H1 (cell line): ENCODE measurements around the gene TTC27. TPM values are rescaled to one million over a fixed set of nuclear protein-coding genes. Genes with fewer than 3 reads are reported as not detected.

Experiments used
- CTCF ChIA-PET: fragments of 300-600 bp; sonication (Branson Sonifier 250); formaldehyde crosslinking; loops from one replicate; lab custom pipeline; 2021; ENCODE audit not compliant: partially characterized antibody; lab: Charles Lee
- POLR2A ChIA-PET: fragments of 300-600 bp; sonication (Branson Sonifier 250); formaldehyde crosslinking; loops from one replicate; lab custom pipeline; 2021; ENCODE audit warnings: inconsistent platforms; ENCODE audit not compliant: partially characterized antibody; lab: Charles Lee
- DNase-seq, 2 experiments: peaks; one replicate each; pipeline versions ENCODE4 v3.0.0 to v3.0.0-alpha.2; 2010 to 2022; ENCODE audit warnings: low spot score in 2 of 2, low read depth in 1 of 2, mixed read lengths in 1 of 2
- FAIRE-seq: peaks from 2 replicates; lab custom pipeline; 2011; peaks lifted over from hg19 to GRCh38; lab: Jason Lieb, UNC
- H2AFZ ChIP-seq: 2 replicates; pipeline ENCODE4 v1.8.1; 2012; ENCODE audit warnings: low read length, inconsistent platforms
- H2AK5ac ChIP-seq: 2 replicates; pipeline ENCODE4 v1.6.1; 2013; ENCODE audit warnings: low read depth, low read length
- H2BK120ac ChIP-seq: replicated peaks from 2 replicates; pipeline ENCODE3; 2013; ENCODE audit warnings: low read depth, low read length, inconsistent platforms
- H2BK12ac ChIP-seq: 2 replicates; pipeline ENCODE4 v1.6.1; 2013; ENCODE audit warnings: low read depth, low read length
- H2BK15ac ChIP-seq: 2 replicates; pipeline ENCODE4 v1.6.1; 2013; ENCODE audit warnings: low read length
- H2BK20ac ChIP-seq: 2 replicates; pipeline ENCODE4 v1.6.1; 2013; ENCODE audit warnings: low read length
- H2BK5ac ChIP-seq: 2 replicates; pipeline ENCODE4 v1.6.1; 2013; ENCODE audit warnings: low read depth, low read length
- H3K14ac ChIP-seq: 2 replicates; pipeline ENCODE4 v1.6.1; 2013; ENCODE audit warnings: inconsistent platforms; ENCODE audit not compliant: insufficient read length
- H3K18ac ChIP-seq: 2 replicates; pipeline ENCODE4 v1.6.1; 2013; ENCODE audit warnings: low read length; ENCODE audit errors: extremely low read depth
- H3K23ac ChIP-seq: 2 replicates; pipeline ENCODE4 v1.6.1; 2013; ENCODE audit warnings: inconsistent platforms; ENCODE audit not compliant: insufficient read length
- H3K23me2 ChIP-seq: 2 replicates; pipeline ENCODE4 v1.6.1; 2013; ENCODE audit warnings: low read depth, low read length
- H3K27ac ChIP-seq: 2 replicates; pipeline ENCODE4 v1.6.1; 2011; ENCODE audit warnings: low read depth, low read length, inconsistent platforms
- H3K27me3 ChIP-seq, 4 experiments: replicated peaks in 1 of 4; 1 replicate in 1 of 4; 2 replicates in 3 of 4; pipeline versions ENCODE4 v1.6.1 to v1.8.1; 2011 to 2013; ENCODE audit warnings: low read length in 3 of 4, mild to moderate bottlenecking in 3 of 4, inconsistent platforms in 2 of 4, mixed read lengths in 2 of 4, moderate library complexity in 1 of 4; ENCODE audit not compliant: control insufficient read depth in 3 of 4, insufficient read depth in 3 of 4; ENCODE audit errors: extremely low read depth in 1 of 4
- H3K36me3 ChIP-seq, 4 experiments: 2 replicates each; pipeline versions ENCODE4 v1.6.1 to v1.8.1; 2011 to 2013; ENCODE audit warnings: mild to moderate bottlenecking in 4 of 4, low read length in 3 of 4, moderate library complexity in 2 of 4, control low read depth in 1 of 4, inconsistent platforms in 1 of 4; ENCODE audit not compliant: insufficient read depth in 4 of 4, control insufficient read depth in 2 of 4
- H3K4ac ChIP-seq: replicated peaks from 2 replicates; pipeline ENCODE3; 2013; ENCODE audit warnings: low read length, low read depth, mixed read lengths, inconsistent platforms; ENCODE audit not compliant: insufficient read length
- H3K4me1 ChIP-seq, 4 experiments: replicated peaks in 1 of 4; 1 replicate in 1 of 4; 2 replicates in 3 of 4; pipeline versions ENCODE4 v1.6.1 to v1.8.1; 2011 to 2013; ENCODE audit warnings: low read length in 3 of 4, inconsistent platforms in 2 of 4, mixed read lengths in 1 of 4; ENCODE audit not compliant: insufficient read depth in 4 of 4, control insufficient read depth in 3 of 4
- H3K4me2 ChIP-seq, 2 experiments: 2 replicates each; pipeline versions ENCODE4 v1.6.1 to v1.8.1; 2011 to 2013; ENCODE audit warnings: low read depth in 2 of 2, low read length in 2 of 2, control low read depth in 1 of 2, inconsistent platforms in 1 of 2, mild to moderate bottlenecking in 1 of 2; ENCODE audit not compliant: insufficient read depth in 1 of 2
- H3K4me3 ChIP-seq, 4 experiments: fragments of 200-600, 300-600 bp in 1 of 4; sonication (generic), shearing (Covaris generic), sonication (Bioruptor Twin) in 1 of 4; 2 replicates each; pipeline versions ENCODE4 v1.5.1 to v1.8.1; 2011 to 2016; ENCODE audit warnings: low read length in 4 of 4, low read depth in 3 of 4, control low read depth in 2 of 4, inconsistent platforms in 2 of 4, mild to moderate bottlenecking in 2 of 4, mixed read lengths in 1 of 4, moderate library complexity in 1 of 4; ENCODE audit not compliant: insufficient read depth in 2 of 4; ENCODE audit errors: extremely low read depth in 1 of 4
- H3K56ac ChIP-seq: replicated peaks from 2 replicates; pipeline ENCODE3; 2013; ENCODE audit warnings: low read depth, mild to moderate bottlenecking, mixed read lengths, low read length, inconsistent platforms; ENCODE audit not compliant: insufficient read length
- H3K79me1 ChIP-seq: 2 replicates; pipeline ENCODE4 v1.6.1; 2013; ENCODE audit warnings: low read depth, low read length, control low read depth
- H3K79me2 ChIP-seq, 2 experiments: 2 replicates each; pipeline versions ENCODE4 v1.6.1 to v1.8.1; 2012 to 2013; ENCODE audit warnings: low read length in 2 of 2, mild to moderate bottlenecking in 2 of 2, inconsistent platforms in 1 of 2; ENCODE audit not compliant: insufficient read depth in 2 of 2, control insufficient read depth in 1 of 2
- H3K9ac ChIP-seq, 4 experiments: replicated peaks in 1 of 4; 1 replicate in 1 of 4; 2 replicates in 3 of 4; pipeline versions ENCODE4 v1.6.1 to v1.8.1; 2011 to 2013; ENCODE audit warnings: low read depth in 3 of 4, low read length in 3 of 4, control low read depth in 2 of 4, mild to moderate bottlenecking in 2 of 4, moderate library complexity in 2 of 4, inconsistent platforms in 1 of 4; ENCODE audit errors: extremely low read depth in 1 of 4
- H3K9me3 ChIP-seq, 2 experiments: 2 replicates each; pipeline versions ENCODE4 v1.6.1 to v1.8.1; 2012 to 2013; ENCODE audit warnings: mild to moderate bottlenecking in 2 of 2, moderate library complexity in 2 of 2, control low read depth in 1 of 2, inconsistent platforms in 1 of 2, low read depth in 1 of 2, low read length in 1 of 2, mixed read lengths in 1 of 2; ENCODE audit not compliant: insufficient read depth in 2 of 2
- H4K20me1 ChIP-seq, 2 experiments: replicated peaks in 1 of 2; 2 replicates each; pipeline versions ENCODE3 to v1.8.1; 2011 to 2013; ENCODE audit warnings: inconsistent platforms in 2 of 2, low read length in 2 of 2, mild to moderate bottlenecking in 1 of 2; ENCODE audit not compliant: insufficient read depth in 2 of 2, control insufficient read depth in 1 of 2
- H4K5ac ChIP-seq: 2 replicates; pipeline ENCODE4 v1.6.1; 2013; ENCODE audit warnings: low read length, low read depth, mixed read lengths, inconsistent platforms; ENCODE audit not compliant: insufficient read length
- H4K8ac ChIP-seq: 2 replicates; pipeline ENCODE4 v1.8.0; 2013; ENCODE audit warnings: mild to moderate bottlenecking, moderate library complexity, low read length, inconsistent platforms; ENCODE audit not compliant: insufficient read depth; ENCODE audit errors: extremely low read depth
- H4K91ac ChIP-seq: replicated peaks from 2 replicates; pipeline ENCODE3; 2013; ENCODE audit warnings: low read length, mixed read lengths, inconsistent platforms; ENCODE audit not compliant: insufficient read length
- BRCA1 ChIP-seq: IDR thresholded peaks from 2 replicates; pipeline ENCODE4 v1.6.1; 2012; ENCODE audit warnings: low read depth, low read length, improper control_type of control experiment
- NRF1 ChIP-seq: IDR thresholded peaks from 2 replicates; pipeline ENCODE4 v1.6.1; 2011; ENCODE audit warnings: mild to moderate bottlenecking, low read depth, low read length, improper control_type of control experiment
- POLR2AphosphoS5 ChIP-seq: IDR thresholded peaks from 2 replicates; pipeline ENCODE4 v1.6.1; 2011; ENCODE audit warnings: low read depth, low read length
- SAP30 ChIP-seq: fragments of 300-600 bp; sonication (generic); IDR thresholded peaks from 2 replicates; pipeline ENCODE4 v1.7.1; 2012; ENCODE audit warnings: low read length, moderate library complexity, mild to moderate bottlenecking, inconsistent platforms; ENCODE audit not compliant: insufficient read depth, insufficient replicate concordance
- SUZ12 ChIP-seq: fragments of 200-600 bp; sonication (generic); IDR thresholded peaks from 2 replicates; pipeline ENCODE4 v1.6.1; 2012; ENCODE audit warnings: mild to moderate bottlenecking, inconsistent platforms, low read length, moderate library complexity, mixed read lengths
- WGBS, 2 experiments: shearing (Covaris generic) in 1 of 2; methylation state at CpG; one replicate each; pipeline versions ENCODE4 v1.1.6 to v1.1.7; 2013 to 2015; ENCODE audit warnings: low lambda C conversion rate in 2 of 2, mixed read lengths in 2 of 2, inconsistent platforms in 1 of 2, low coverage in 1 of 2, missing lambda C conversion rate in 1 of 2; ENCODE audit not compliant: insufficient replicate concordance in 2 of 2, insufficient coverage in 1 of 2, insufficient read length in 1 of 2; ENCODE audit errors: extremely low coverage in 1 of 2, missing lambda C conversion rate in 1 of 2; 5-methylcytosine and 5-hydroxymethylcytosine counted together
- polyA plus RNA-seq, 7 experiments: library from polyadenylated mRNA; depleted of rRNA in 3 of 7; stranded (reverse) in 5 of 7; unstranded in 2 of 7; fragments of >200 nt in 5 of 7; fragments of 200-250 nt in 2 of 7; gene quantifications; 1 replicate in 5 of 7; 2 replicates in 1 of 7; 4 replicates in 1 of 7; pipeline versions ENCODE4 v1.2.1 to v1.2.3, GENCODE V29; 2011 to 2013; ENCODE audit warnings: missing spikeins in 2 of 7, mixed read lengths in 2 of 7
- total RNA-seq: library from RNA; stranded (reverse); fragmentation: NEBNext Ultra II Directional; extraction: Animal tissue kit (Norgen Biotek cat#: 25700); gene quantifications from 2 replicates; pipeline ENCODE4 v1.2.1, GENCODE V29; 2021
- TF ChIP-seq, protein P1 (sequence below): IDR thresholded peaks from 2 replicates; pipeline ENCODE4 v1.6.1; 2012; ENCODE audit warnings: inconsistent platforms

The TTC27 gene
- total and polyA plus RNA-seq, 2 of the 8 experiments (the other 6 are each of a cell fraction or from before 2014, with no cell fraction given), result 13.8 to 29.1 TPM

DNA sequence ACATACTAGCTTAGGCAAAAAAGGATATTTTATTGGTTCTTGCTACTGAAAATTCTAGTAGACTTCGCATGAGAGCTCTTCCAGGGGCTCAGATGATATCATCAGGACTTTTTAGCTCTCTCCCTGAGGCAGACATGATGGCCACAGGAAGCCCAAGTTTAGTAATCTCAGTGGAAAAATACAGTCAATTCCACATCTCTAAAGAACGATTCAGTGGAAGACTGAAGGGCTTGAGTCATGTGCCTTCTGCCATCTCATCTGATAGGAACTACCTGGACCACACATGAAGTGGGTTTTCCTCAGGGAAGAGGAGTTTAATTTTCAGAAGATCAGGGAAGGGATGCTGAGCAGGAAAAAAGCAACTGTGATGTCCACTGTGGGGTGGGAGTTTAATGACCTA lies 117.3 kb downstream of the TTC27 start:
- POLR2A ChIA-PET, result no interaction called here
- H3K18ac ChIP-seq, result no peak overlapping the region
- no peak overlapping the region for H2AFZ ChIP-seq

More for the DNA sequence above, 117.3 kb downstream of the TTC27 start:
- Histone ChIP-seq H3K9ac (no peak overlapping the region), H3K79me1 (no peaks in the 10 kb centered on the region), H3K23me2 (no peaks in the 10 kb centered on the region), H3K36me3 (no peaks in the 10 kb centered on the region), H3K23ac (no peak overlapping the region), H3K4me1 (no peaks in the 10 kb centered on the region), H2BK12ac (no peak overlapping the region), H3K4me2 (no peak overlapping the region), H3K27ac (no peak overlapping the region), H3K14ac (no peak overlapping the region), H2BK5ac (no peak overlapping the region), H3K9me3 (no peaks in the 10 kb centered on the region), H2BK20ac (no peak overlapping the region), H3K4me3 (no peak overlapping the region), H4K8ac (no peak overlapping the region), H3K79me2 (no peaks in the 10 kb centered on the region), H3K4ac (no peak overlapping the region), H4K5ac (no peak overlapping the region), H3K56ac (no peak overlapping the region), H4K91ac (no peak overlapping the region), H4K20me1 (no peaks in the 10 kb centered on the region), H2AK5ac (no peak overlapping the region), H3K27me3 (no peaks in the 10 kb centered on the region), H2BK120ac (no peak overlapping the region), H2BK15ac (no peak overlapping the region)
- WGBS, 2 experiments, result 70% methylated on average over 2 of the region's 2 CpGs; no CpG with 5 or more reads in 1 of the 2 experiments
- DNase-seq, result no peak
- no peak for FAIRE-seq
- CTCF ChIA-PET, result interaction anchor here (0.7 to 0.8 kb wide), 2 partner anchors 12 to 304 kb away, joined by 3 to 4 read pairs; no protein-coding TSS in a partner anchor
- TF ChIP-seq SAP30 (no peak), SUZ12 (no peak), NRF1 (no peak), POLR2AphosphoS5 (no peak), BRCA1 (no peak)
- TF ChIP-seq, protein P1, sequence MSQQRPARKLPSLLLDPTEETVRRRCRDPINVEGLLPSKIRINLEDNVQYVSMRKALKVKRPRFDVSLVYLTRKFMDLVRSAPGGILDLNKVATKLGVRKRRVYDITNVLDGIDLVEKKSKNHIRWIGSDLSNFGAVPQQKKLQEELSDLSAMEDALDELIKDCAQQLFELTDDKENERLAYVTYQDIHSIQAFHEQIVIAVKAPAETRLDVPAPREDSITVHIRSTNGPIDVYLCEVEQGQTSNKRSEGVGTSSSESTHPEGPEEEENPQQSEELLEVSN, result no peak
